Measurements from ENCODE around the gene C22orf23.
"Not testable (repeated sequence)": the region's sequence is repeated elsewhere in the genome, so short reads cannot be mapped to it uniquely, and the experiment has no call there.

Gene C22orf23

GRCh38 chr22:37982938-37983859 is 29.8 kb upstream of the C22orf23 start:
- intact Hi-C loops (cut with DNase I): loop anchor here (5.0 kb wide), 1 partner anchor 49 kb away; no protein-coding TSS in a partner anchor
- peak in 2 of 10 donors; percentile 65 to 68 for DNase-seq

GRCh38 chr22:37982151-37982785 is 28.9 kb upstream of the C22orf23 start:
- DNase-seq: no peak

GRCh38 chr22:37981282-37982011 is 28.0 kb upstream of the C22orf23 start:
- intact Hi-C loops (cut with DNase I): loop anchor here (5.0 kb wide), 1 partner anchor 51 kb away; no protein-coding TSS in a partner anchor

More at GRCh38 chr22:37982151-37982785, 28.9 kb upstream of the C22orf23 start:
- intact Hi-C loops (cut with DNase I): loop anchor here (5.0 kb wide), 1 partner anchor 50 kb away; no protein-coding TSS in a partner anchor

GRCh38 chr22:37979782-37980181 is 26.4 kb upstream of the C22orf23 start:
- peak in 3 of 10 donors; percentile 63 to 93 (median 86) for DNase-seq
- intact Hi-C loops (cut with DNase I): loop anchor here (5.0 kb wide), 1 partner anchor 53 kb away; no protein-coding TSS in a partner anchor

More at GRCh38 chr22:37981282-37982011, 28.0 kb upstream of the C22orf23 start:
- DNase-seq: no peak

- intact Hi-C loops (cut with DNase I): no loop called here
These were observed 23.1 kb upstream of the C22orf23 start for GRCh38 chr22:37976547-37976946.

GRCh38 chr22:37976022-37976421 is 22.6 kb upstream of the C22orf23 start:
- intact Hi-C loops (cut with DNase I): not testable (repeated sequence)

More at GRCh38 chr22:37976547-37976946, 23.1 kb upstream of the C22orf23 start:
- no peak for DNase-seq

GRCh38 chr22:37975153-37975552 is 21.8 kb upstream of the C22orf23 start:
- DNase-seq: no peak
- intact Hi-C loops (cut with DNase I): no loop called here

More at GRCh38 chr22:37976022-37976421, 22.6 kb upstream of the C22orf23 start:
- DNase-seq: not testable (repeated sequence)

- intact Hi-C loops (cut with DNase I): no loop called here
- peak in 1 of 10 donors; percentile 68 for DNase-seq
These were observed 20.1 kb upstream of the C22orf23 start for GRCh38 chr22:37973271-37974170.

GRCh38 chr22:37972527-37972926 is 19.1 kb upstream of the C22orf23 start:
- intact Hi-C loops (cut with DNase I): no loop called here
- peak in 1 of 10 donors; percentile 81 for DNase-seq

GRCh38 chr22:37971475-37972434 is 18.4 kb upstream of the C22orf23 start:
- no peak for DNase-seq
- intact Hi-C loops (cut with DNase I): no loop called here

GRCh38 chr22:37970864-37971263 is 17.5 kb upstream of the C22orf23 start:
- no peak for DNase-seq
- intact Hi-C loops (cut with DNase I): no loop called here

- DNase-seq: peak in 8 of 10 donors; percentile 52 to 96 (median 68)
- intact Hi-C loops (cut with DNase I): loop anchor here (10.0 kb wide), 1 partner anchor 154 kb away; no protein-coding TSS in a partner anchor
These were observed 15.3 kb upstream of the C22orf23 start for GRCh38 chr22:37968452-37969251.

- no peak for DNase-seq
These were observed 14.4 kb upstream of the C22orf23 start for GRCh38 chr22:37967637-37968451.

GRCh38 chr22:37967147-37967546 is 13.7 kb upstream of the C22orf23 start:
- intact Hi-C loops (cut with DNase I): loop anchor here (10.0 kb wide), 1 partner anchor 152 kb away; no protein-coding TSS in a partner anchor
- DNase-seq: no peak

More at GRCh38 chr22:37967637-37968451, 14.4 kb upstream of the C22orf23 start:
- intact Hi-C loops (cut with DNase I): loop anchor here (10.0 kb wide), 1 partner anchor 153 kb away; no protein-coding TSS in a partner anchor

GRCh38 chr22:37965940-37966664 is 12.7 kb upstream of the C22orf23 start:
- DNase-seq: no peak
- intact Hi-C loops (cut with DNase I): loop anchor here (10.0 kb wide), 1 partner anchor 151 kb away; no protein-coding TSS in a partner anchor

Data from posterior cingulate gyrus (tissue), 11 donors.